HUES6 (cell line): ENCODE measurements around the gene ADAMTS15.

Experiments used
- H3K27ac ChIP-seq: 2 replicates; pipeline ENCODE4 v1.7.0; 2013; ENCODE audit warnings: low read depth, mild to moderate bottlenecking, low read length, inconsistent platforms
- H3K27me3 ChIP-seq: 2 replicates; pipeline ENCODE4 v1.6.1; 2013; ENCODE audit warnings: low read length; ENCODE audit not compliant: control insufficient read depth, insufficient read depth
- H3K36me3 ChIP-seq: 2 replicates; pipeline ENCODE4 v1.6.1; 2013; ENCODE audit warnings: low read length; ENCODE audit not compliant: control insufficient read depth, insufficient read depth
- H3K4me1 ChIP-seq: 2 replicates; pipeline ENCODE4 v1.6.1; 2013; ENCODE audit warnings: low read length; ENCODE audit not compliant: control insufficient read depth, insufficient read depth
- H3K4me3 ChIP-seq: 2 replicates; pipeline ENCODE4 v1.5.1; 2013; ENCODE audit warnings: low read depth, low read length
- H3K9ac ChIP-seq: one replicate; pipeline ENCODE4 v1.6.1; 2013; ENCODE audit warnings: mild to moderate bottlenecking, low read length
- H3K9me3 ChIP-seq: 2 replicates; pipeline ENCODE4 v1.6.1; 2013; ENCODE audit warnings: low read depth, low read length; ENCODE audit not compliant: control insufficient read depth, insufficient read depth

The ADAMTS15 gene

GRCh38 chr11:130451231-130452019, 3.0 kb downstream of the ADAMTS15 start:
- H3K9ac ChIP-seq = no peak overlapping the region
- no peaks in the 10 kb centered on the region for H3K36me3 ChIP-seq
- peaks cover 15% of the 10 kb centered on the region; the same call in 1 of the 2 replicates for H3K4me1 ChIP-seq
- H3K9me3 ChIP-seq = no peaks in the 10 kb centered on the region
- H3K27me3 ChIP-seq = peaks cover 87% of the 10 kb centered on the region
- H3K4me3 ChIP-seq = no peak overlapping the region
- H3K27ac ChIP-seq = no peak overlapping the region

- Histone ChIP-seq H3K9me3 (no peaks in the 10 kb centered on the region), H3K4me3 (no peak overlapping the region), H3K27me3 (peaks cover 79% of the 10 kb centered on the region), H3K9ac (no peak overlapping the region), H3K36me3 (no peaks in the 10 kb centered on the region), H3K4me1 (peaks cover 15% of the 10 kb centered on the region; the same call in 1 of the 2 replicates), H3K27ac (no peak overlapping the region)
Measured at GRCh38 chr11:130452176-130452575, 3.7 kb downstream of the ADAMTS15 start.

- Histone ChIP-seq H3K27me3 (peaks cover 75% of the 10 kb centered on the region), H3K27ac (no peak overlapping the region), H3K4me1 (peaks cover 15% of the 10 kb centered on the region; the same call in 1 of the 2 replicates), H3K9ac (no peak overlapping the region), H3K4me3 (no peak overlapping the region), H3K36me3 (no peaks in the 10 kb centered on the region), H3K9me3 (no peaks in the 10 kb centered on the region)
Measured at GRCh38 chr11:130452940-130453339, 4.5 kb downstream of the ADAMTS15 start.

GRCh38 chr11:130454491-130455252, 6.2 kb downstream of the ADAMTS15 start:
- no peaks in the 10 kb centered on the region for H3K9me3 ChIP-seq
- no peak overlapping the region for H3K9ac ChIP-seq
- H3K27ac ChIP-seq = no peak overlapping the region
- peaks cover 12% of the 10 kb centered on the region; the same call in 1 of the 2 replicates for H3K4me1 ChIP-seq
- H3K36me3 ChIP-seq = no peaks in the 10 kb centered on the region
- H3K4me3 ChIP-seq = no peak overlapping the region
- H3K27me3 ChIP-seq = peaks cover 62% of the 10 kb centered on the region

- Histone ChIP-seq H3K4me1 (peaks cover 10% of the 10 kb centered on the region; the same call in 1 of the 2 replicates), H3K36me3 (no peaks in the 10 kb centered on the region), H3K27me3 (peaks cover 53% of the 10 kb centered on the region), H3K9me3 (no peaks in the 10 kb centered on the region), H3K27ac (no peak overlapping the region), H3K9ac (no peak overlapping the region), H3K4me3 (no peak overlapping the region)
Measured at GRCh38 chr11:130455483-130456127, 7.2 kb downstream of the ADAMTS15 start.

- H3K4me3 ChIP-seq = no peak overlapping the region
- H3K36me3 ChIP-seq = no peaks in the 10 kb centered on the region
Measured at GRCh38 chr11:130456286-130456685, 7.8 kb downstream of the ADAMTS15 start.

GRCh38 chr11:130457623-130458409, 9.4 kb downstream of the ADAMTS15 start:
- 0 out of 2 replicates have a peak, but pooled peaks cover 6% of the 10 kb centered on the region for H3K36me3 ChIP-seq
- no peak overlapping the region for H3K27ac ChIP-seq
- H3K27me3 ChIP-seq = peaks cover 31% of the 10 kb centered on the region
- H3K4me1 ChIP-seq = peaks cover 3% of the 10 kb centered on the region; the same call in 1 of the 2 replicates
- H3K4me3 ChIP-seq = no peak overlapping the region
- H3K9ac ChIP-seq = no peak overlapping the region
- H3K9me3 ChIP-seq = no peaks in the 10 kb centered on the region

More at GRCh38 chr11:130456286-130456685, 7.8 kb downstream of the ADAMTS15 start:
- peaks cover 10% of the 10 kb centered on the region; the same call in 1 of the 2 replicates for H3K4me1 ChIP-seq
- no peak overlapping the region for H3K27ac ChIP-seq
- H3K9me3 ChIP-seq = no peaks in the 10 kb centered on the region
- peaks cover 46% of the 10 kb centered on the region for H3K27me3 ChIP-seq
- no peak overlapping the region for H3K9ac ChIP-seq

GRCh38 chr11:130458410-130458729, 9.9 kb downstream of the ADAMTS15 start:
- Histone ChIP-seq H3K4me3 (no peak overlapping the region), H3K27me3 (peaks cover 26% of the 10 kb centered on the region), H3K4me1 (peaks cover 3% of the 10 kb centered on the region; the same call in 1 of the 2 replicates), H3K36me3 (0 out of 2 replicates have a peak, but pooled peaks cover 6% of the 10 kb centered on the region), H3K9me3 (no peaks in the 10 kb centered on the region), H3K9ac (no peak overlapping the region), H3K27ac (no peak overlapping the region)

GRCh38 chr11:130459521-130459920, 11.1 kb downstream of the ADAMTS15 start:
- Histone ChIP-seq H3K27me3 (peaks cover 14% of the 10 kb centered on the region), H3K9ac (no peak overlapping the region), H3K4me1 (peaks cover 3% of the 10 kb centered on the region; the same call in 1 of the 2 replicates), H3K36me3 (0 out of 2 replicates have a peak, but pooled peaks cover 6% of the 10 kb centered on the region), H3K9me3 (no peaks in the 10 kb centered on the region), H3K4me3 (no peak overlapping the region), H3K27ac (no peak overlapping the region)

- H3K4me3 ChIP-seq = no peak overlapping the region
- H3K9me3 ChIP-seq = no peaks in the 10 kb centered on the region
Measured at GRCh38 chr11:130462101-130462885, 13.8 kb downstream of the ADAMTS15 start.

More at GRCh38 chr11:130462101-130462885, 13.8 kb downstream of the ADAMTS15 start:
- Histone ChIP-seq H3K27me3 (no peaks in the 10 kb centered on the region), H3K4me1 (no peaks in the 10 kb centered on the region), H3K27ac (no peak overlapping the region), H3K36me3 (peaks cover 12% of the 10 kb centered on the region; the same call in 1 of the 2 replicates), H3K9ac (no peak overlapping the region)
